DND-41 (cell line): ENCODE data around the gene HBG1.

Source experiments
- EZH2 ChIP-seq: IDR thresholded peaks from 3 replicates; pipeline ENCODE4 v1.6.1; 2012; ENCODE audit warnings: borderline replicate concordance, low read depth, mild to moderate bottlenecking, moderate library complexity, low read length, inconsistent platforms; ENCODE audit not compliant: severe bottlenecking
- TF ChIP-seq, protein P1 (sequence below): IDR thresholded peaks from 2 replicates; pipeline ENCODE4 v1.5.1; 2012; ENCODE audit warnings: borderline replicate concordance, low read length, moderate library complexity, mild to moderate bottlenecking; ENCODE audit not compliant: poor library complexity, severe bottlenecking; ENCODE audit errors: extremely low read depth

DNA sequence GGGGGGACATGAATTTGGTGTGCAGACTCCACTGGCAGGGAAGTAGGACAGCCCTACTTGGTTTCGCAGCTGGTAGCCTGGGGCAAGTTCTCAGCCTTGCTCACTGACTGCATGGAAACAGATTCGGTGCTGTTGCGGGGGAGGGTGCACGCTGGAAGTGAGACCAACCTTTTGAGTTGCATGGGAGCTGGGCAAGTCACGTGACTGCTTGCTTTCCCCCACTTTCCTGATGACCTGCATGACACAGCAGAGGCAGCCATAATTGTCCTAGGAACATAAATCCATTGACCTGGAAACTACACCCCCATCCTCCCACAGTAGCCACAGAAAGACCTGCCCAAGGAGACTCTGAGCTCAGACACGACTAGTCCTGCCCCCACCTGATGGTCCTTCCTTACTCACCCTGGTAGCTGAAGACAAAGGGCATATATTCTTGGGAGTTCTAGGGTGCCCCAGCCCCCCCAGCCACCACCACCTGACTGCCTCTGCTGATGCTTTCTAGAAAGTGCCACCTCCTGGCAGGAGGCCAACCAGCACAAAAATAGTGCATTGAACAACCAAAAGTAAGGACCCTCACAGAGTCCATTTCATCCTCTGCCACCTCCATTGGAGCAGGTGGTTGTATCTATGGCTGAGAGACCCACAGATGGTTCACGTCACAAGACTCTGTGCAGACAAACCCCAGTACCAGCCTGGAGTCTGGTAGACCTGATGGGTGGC is 9.0 kb upstream of the HBG1 start:
- TF ChIP-seq, protein P1, sequence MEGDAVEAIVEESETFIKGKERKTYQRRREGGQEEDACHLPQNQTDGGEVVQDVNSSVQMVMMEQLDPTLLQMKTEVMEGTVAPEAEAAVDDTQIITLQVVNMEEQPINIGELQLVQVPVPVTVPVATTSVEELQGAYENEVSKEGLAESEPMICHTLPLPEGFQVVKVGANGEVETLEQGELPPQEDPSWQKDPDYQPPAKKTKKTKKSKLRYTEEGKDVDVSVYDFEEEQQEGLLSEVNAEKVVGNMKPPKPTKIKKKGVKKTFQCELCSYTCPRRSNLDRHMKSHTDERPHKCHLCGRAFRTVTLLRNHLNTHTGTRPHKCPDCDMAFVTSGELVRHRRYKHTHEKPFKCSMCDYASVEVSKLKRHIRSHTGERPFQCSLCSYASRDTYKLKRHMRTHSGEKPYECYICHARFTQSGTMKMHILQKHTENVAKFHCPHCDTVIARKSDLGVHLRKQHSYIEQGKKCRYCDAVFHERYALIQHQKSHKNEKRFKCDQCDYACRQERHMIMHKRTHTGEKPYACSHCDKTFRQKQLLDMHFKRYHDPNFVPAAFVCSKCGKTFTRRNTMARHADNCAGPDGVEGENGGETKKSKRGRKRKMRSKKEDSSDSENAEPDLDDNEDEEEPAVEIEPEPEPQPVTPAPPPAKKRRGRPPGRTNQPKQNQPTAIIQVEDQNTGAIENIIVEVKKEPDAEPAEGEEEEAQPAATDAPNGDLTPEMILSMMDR: no peak
- TF ChIP-seq EZH2: no peak
